Neuronal stem cell (in vitro differentiated cells): ENCODE measurements around the gene AUP1.

ENCODE experiments used
- DNase-seq: peaks from one replicate; pipeline ENCODE4 v3.0.0-alpha.2; 2013; ENCODE audit warnings: low spot score
- H2AFZ ChIP-seq: one replicate; pipeline ENCODE4 v1.6.1; 2013; ENCODE audit warnings: mild to moderate bottlenecking, low read length, inconsistent platforms
- H2AK5ac ChIP-seq: 2 replicates; pipeline ENCODE4 v1.6.1; 2013; ENCODE audit warnings: low read depth, mild to moderate bottlenecking, inconsistent platforms, low read length, moderate library complexity, mixed read lengths
- H2BK120ac ChIP-seq: 2 replicates; pipeline ENCODE4 v1.6.1; 2013; ENCODE audit warnings: low read depth, mild to moderate bottlenecking, inconsistent platforms, low read length, moderate library complexity, mixed read lengths
- H2BK12ac ChIP-seq: one replicate; pipeline ENCODE4 v1.6.1; 2013; ENCODE audit warnings: low read length, inconsistent platforms
- H2BK15ac ChIP-seq: 2 replicates; pipeline ENCODE4 v1.6.1; 2013; ENCODE audit warnings: mild to moderate bottlenecking, low read length, inconsistent platforms, mixed read lengths
- H2BK5ac ChIP-seq: one replicate; pipeline ENCODE4 v1.6.1; 2013; ENCODE audit warnings: inconsistent platforms, mild to moderate bottlenecking, low read length, moderate library complexity
- H3K14ac ChIP-seq: one replicate; pipeline ENCODE4 v1.6.1; 2013; ENCODE audit warnings: low read length, inconsistent platforms
- H3K18ac ChIP-seq: 2 replicates; pipeline ENCODE4 v1.6.1; 2013; ENCODE audit warnings: low read length, inconsistent platforms
- H3K23ac ChIP-seq: 2 replicates; pipeline ENCODE4 v1.6.1; 2013; ENCODE audit warnings: low read depth, mild to moderate bottlenecking, mixed read lengths, low read length, inconsistent platforms; ENCODE audit not compliant: poor library complexity
- H3K27ac ChIP-seq: replicated peaks from 3 replicates; pipeline ENCODE4 v1.5.1; 2013; ENCODE audit warnings: low read length, inconsistent platforms
- H3K27me3 ChIP-seq, 3 experiments: 2 replicates each; pipeline ENCODE4 v1.6.1; 2013; ENCODE audit warnings: low read length in 3 of 3, mild to moderate bottlenecking in 2 of 3, inconsistent platforms in 1 of 3, low read depth in 1 of 3, mixed read lengths in 1 of 3, moderate library complexity in 1 of 3; ENCODE audit not compliant: control insufficient read depth in 3 of 3, insufficient read depth in 3 of 3
- H3K36me3 ChIP-seq, 2 donors: replicated peaks in 1 of 2; 2 replicates each; pipeline ENCODE4 v1.6.1; 2013; ENCODE audit warnings: low read length in 2 of 2; ENCODE audit not compliant: control insufficient read depth in 2 of 2, insufficient read depth in 2 of 2
- H3K4ac ChIP-seq: 2 replicates; pipeline ENCODE4 v1.6.1; 2013; ENCODE audit warnings: inconsistent platforms, mild to moderate bottlenecking, low read length, moderate library complexity
- H3K4me1 ChIP-seq, 2 donors: 1 replicate in 1 of 2; 2 replicates in 1 of 2; pipeline ENCODE4 v1.6.1; 2013; ENCODE audit warnings: low read length in 2 of 2, low read depth in 1 of 2; ENCODE audit not compliant: control insufficient read depth in 2 of 2, insufficient read depth in 1 of 2
- H3K4me2 ChIP-seq: one replicate; pipeline ENCODE4 v1.6.1; 2013; ENCODE audit warnings: mild to moderate bottlenecking, low read length, inconsistent platforms; ENCODE audit not compliant: insufficient read depth, poor library complexity, severe bottlenecking
- H3K4me3 ChIP-seq, 2 donors: 2 replicates each; pipeline ENCODE4 v1.5.1; 2013; ENCODE audit warnings: low read length in 2 of 2, mild to moderate bottlenecking in 2 of 2, inconsistent platforms in 1 of 2, moderate library complexity in 1 of 2
- H3K79me1 ChIP-seq: one replicate; pipeline ENCODE4 v1.6.1; 2013; ENCODE audit warnings: low read depth, mild to moderate bottlenecking, inconsistent platforms, low read length, moderate library complexity
- H3K9ac ChIP-seq: one replicate; pipeline ENCODE4 v1.6.1; 2013; ENCODE audit warnings: mild to moderate bottlenecking, low read depth, low read length, inconsistent platforms; ENCODE audit not compliant: poor library complexity
- H3K9me3 ChIP-seq, 2 donors: replicated peaks in 1 of 2; 2 replicates each; pipeline versions ENCODE3 to v1.6.1; 2013; ENCODE audit warnings: low read length in 2 of 2, mild to moderate bottlenecking in 2 of 2, inconsistent platforms in 1 of 2, low read depth in 1 of 2, mixed read lengths in 1 of 2, moderate library complexity in 1 of 2; ENCODE audit not compliant: control insufficient read depth in 2 of 2, insufficient read depth in 1 of 2
- H4K8ac ChIP-seq: one replicate; pipeline ENCODE4 v1.6.1; 2013; ENCODE audit warnings: low read depth, mild to moderate bottlenecking, inconsistent platforms, low read length, moderate library complexity
- H4K91ac ChIP-seq: one replicate; pipeline ENCODE4 v1.6.1; 2013; ENCODE audit warnings: low read length, low read depth, mild to moderate bottlenecking, inconsistent platforms; ENCODE audit not compliant: poor library complexity
- WGBS, 2 donors: extraction: QIAGEN DNeasy Blood & Tissue Kit; methylation state at CpG; one replicate each; pipeline ENCODE4 v1.1.7; 2013; ENCODE audit warnings: missing lambda C conversion rate in 2 of 2, mixed read lengths in 1 of 2; ENCODE audit not compliant: insufficient read length in 2 of 2, insufficient replicate concordance in 1 of 2; ENCODE audit errors: extremely low coverage in 2 of 2; 5-methylcytosine and 5-hydroxymethylcytosine counted together

AUP1 gene

GRCh38 chr2:74502147-74502719 is 27.3 kb downstream of the AUP1 start:
- no peak overlapping the region for H3K27ac ChIP-seq
- H4K91ac ChIP-seq = peak overlapping the region; percentile 64
- no peak overlapping the region for H3K4ac ChIP-seq
- H3K4me3 ChIP-seq = peak overlapping the region; percentile 23 to 70
- peak overlapping the region; percentile 91 for H3K4me2 ChIP-seq
- no CpG with 5 or more reads among the region's 32 CpGs for WGBS, 2 donors
- H3K9me3 ChIP-seq = no peaks in the 10 kb centered on the region
- H3K23ac ChIP-seq = peak overlapping the region; percentile 26
- no peak overlapping the region for H4K8ac ChIP-seq
- H3K27me3 ChIP-seq = peaks cover 55 to 87% (median 70%) of the 10 kb centered on the region in 3 experiments
- H3K79me1 ChIP-seq = peaks cover 3% of the 10 kb centered on the region
- H2BK5ac ChIP-seq = no peak overlapping the region
- H2BK12ac ChIP-seq = no peak overlapping the region
- H2BK120ac ChIP-seq = no peak overlapping the region
- H3K18ac ChIP-seq = peak overlapping the region; percentile 74
- peak overlapping the region; percentile 57 for H2AK5ac ChIP-seq
- DNase-seq = no peak
- peak overlapping the region; percentile 31 for H3K9ac ChIP-seq
- peak overlapping the region; percentile 82 for H2AFZ ChIP-seq
- peaks cover 24 to 26% of the 10 kb centered on the region in 2 donors for H3K4me1 ChIP-seq
- H2BK15ac ChIP-seq = peak overlapping the region; percentile 54
- H3K14ac ChIP-seq = no peak overlapping the region
- peaks cover 6 to 22% of the 10 kb centered on the region in 2 donors for H3K36me3 ChIP-seq

- H3K4me2 ChIP-seq = no peak overlapping the region
- H3K4me3 ChIP-seq = no peak overlapping the region
- H4K91ac ChIP-seq = no peak overlapping the region
- H3K14ac ChIP-seq = peak overlapping the region; percentile 49
- no peak overlapping the region for H3K23ac ChIP-seq
- H3K4me1 ChIP-seq = peaks cover 19 to 21% of the 10 kb centered on the region in 2 donors
- H3K9ac ChIP-seq = no peak overlapping the region
- H3K27ac ChIP-seq = no peak overlapping the region
- H3K9me3 ChIP-seq = no peaks in the 10 kb centered on the region
- H2BK15ac ChIP-seq = no peak overlapping the region
- no CpG with 5 or more reads among the region's 18 CpGs for WGBS, 2 donors
- no peak overlapping the region for H3K18ac ChIP-seq
- peaks cover 57 to 94% (median 78%) of the 10 kb centered on the region in 3 experiments for H3K27me3 ChIP-seq
- H2AK5ac ChIP-seq = peak overlapping the region; percentile 57
- H4K8ac ChIP-seq = no peak overlapping the region
- no peak overlapping the region for H2BK120ac ChIP-seq
- H3K79me1 ChIP-seq = peaks cover 3% of the 10 kb centered on the region
- peaks cover 6 to 18% of the 10 kb centered on the region in 2 donors for H3K36me3 ChIP-seq
- no peak overlapping the region for H3K4ac ChIP-seq
- no peak for DNase-seq
- no peak overlapping the region for H2AFZ ChIP-seq
- no peak overlapping the region for H2BK5ac ChIP-seq
- no peak overlapping the region for H2BK12ac ChIP-seq
These were observed 28.0 kb downstream of the AUP1 start for GRCh38 chr2:74501335-74502071.

- Histone ChIP-seq H3K4me1 (peaks cover 16 to 21% of the 10 kb centered on the region in 2 donors), H3K18ac (no peak overlapping the region), H4K91ac (no peak overlapping the region), H3K79me1 (no peaks in the 10 kb centered on the region), H3K27me3 (peaks cover 57 to 100% (median 83%) of the 10 kb centered on the region in 3 experiments), H3K4ac (no peak overlapping the region), H2AFZ (no peak overlapping the region), H3K14ac (no peak overlapping the region), H3K36me3 (peaks cover 2 to 11% of the 10 kb centered on the region in 2 donors), H2BK15ac (no peak overlapping the region), H4K8ac (no peak overlapping the region), H2BK5ac (no peak overlapping the region), H3K4me3 (no peak overlapping the region), H3K23ac (no peak overlapping the region), H3K9me3 (no peaks in the 10 kb centered on the region), H2BK12ac (no peak overlapping the region), H3K27ac (no peak overlapping the region), H3K4me2 (no peak overlapping the region), H2BK120ac (no peak overlapping the region), H2AK5ac (peak overlapping the region; percentile 12), H3K9ac (no peak overlapping the region)
- no peak for DNase-seq
These were observed 28.9 kb downstream of the AUP1 start for GRCh38 chr2:74500578-74500946.

- Histone ChIP-seq H2AK5ac (peak overlapping the region; percentile 12), H3K14ac (no peak overlapping the region), H3K9me3 (no peaks in the 10 kb centered on the region), H3K4me2 (peak overlapping the region; percentile 82), H2BK120ac (no peak overlapping the region), H3K79me1 (no peaks in the 10 kb centered on the region), H2BK15ac (no peak overlapping the region), H3K27me3 (peaks cover 57 to 96% (median 83%) of the 10 kb centered on the region in 3 experiments), H4K91ac (no peak overlapping the region), H2BK12ac (no peak overlapping the region), H3K36me3 (peaks cover 0 to 6% of the 10 kb centered on the region in 2 donors), H3K4me3 (peak overlapping the region in 1 of 2 donors; percentile 41), H3K23ac (peak overlapping the region; percentile 44), H2BK5ac (no peak overlapping the region), H2AFZ (peak overlapping the region; percentile 85), H3K9ac (peak overlapping the region; percentile 13), H3K18ac (peak overlapping the region; percentile 51), H3K4ac (no peak overlapping the region), H3K27ac (no peak overlapping the region), H3K4me1 (peaks cover 16 to 21% of the 10 kb centered on the region in 2 donors), H4K8ac (no peak overlapping the region)
- no peak for DNase-seq
- no CpG with 5 or more reads among the region's 15 CpGs for WGBS, 2 donors
These were observed 29.4 kb downstream of the AUP1 start for GRCh38 chr2:74499940-74500577.
